Measurements from ENCODE around the gene SLC25A29.
"Not testable (repeated sequence)": the region's sequence is repeated elsewhere in the genome, so short reads cannot be mapped to it uniquely, and the experiment has no call there.

SLC25A29 gene

GRCh38 chr14:100312110-100312876, 6.0 kb upstream of the SLC25A29 start:
- DNase-seq (ENCODE audit: low read depth), result not testable (repeated sequence)

- DNase-seq (ENCODE audit: low read depth), result no peak
Measured at GRCh38 chr14:100309028-100309737, 2.9 kb upstream of the SLC25A29 start.

GRCh38 chr14:100308427-100308792, 2.2 kb upstream of the SLC25A29 start:
- DNase-seq (ENCODE audit: low read depth), result not testable (repeated sequence)

- DNase-seq (ENCODE audit: low read depth), result no peak
Measured at GRCh38 chr14:100307766-100308426, 1.7 kb upstream of the SLC25A29 start.

- no peak for DNase-seq (ENCODE audit: low read depth)
Measured at GRCh38 chr14:100306998-100307765, 938 bp upstream of the SLC25A29 start.

GRCh38 chr14:100305324-100306100, 732 bp downstream of the SLC25A29 start:
- peak; percentile 48 for DNase-seq (ENCODE audit: low read depth)

- no peak for DNase-seq (ENCODE audit: low read depth)
Measured at GRCh38 chr14:100304825-100305323, 1.4 kb downstream of the SLC25A29 start.

- DNase-seq (ENCODE audit: low read depth), result no peak
Measured at GRCh38 chr14:100303925-100304324, 2.3 kb downstream of the SLC25A29 start.

GRCh38 chr14:100303179-100303578, 3.1 kb downstream of the SLC25A29 start:
- DNase-seq (ENCODE audit: low read depth), result no peak

GRCh38 chr14:100302616-100303015, 3.6 kb downstream of the SLC25A29 start:
- no peak for DNase-seq (ENCODE audit: low read depth)

- no peak for DNase-seq (ENCODE audit: low read depth)
Measured at GRCh38 chr14:100299238-100299560, 7.0 kb downstream of the SLC25A29 start.

GRCh38 chr14:100298551-100299237, 7.5 kb downstream of the SLC25A29 start:
- no peak for DNase-seq (ENCODE audit: low read depth)

- DNase-seq (ENCODE audit: low read depth), result no peak
Measured at GRCh38 chr14:100297320-100298300, 8.6 kb downstream of the SLC25A29 start.

GRCh38 chr14:100296729-100297128, 9.5 kb downstream of the SLC25A29 start:
- not testable (repeated sequence) for DNase-seq (ENCODE audit: low read depth)

- no peak for DNase-seq (ENCODE audit: low read depth)
Measured at GRCh38 chr14:100296106-100296651, 10.1 kb downstream of the SLC25A29 start.

GRCh38 chr14:100295376-100296105, 10.7 kb downstream of the SLC25A29 start:
- DNase-seq (ENCODE audit: low read depth), result no peak

- DNase-seq (ENCODE audit: low read depth), result no peak
Measured at GRCh38 chr14:100294963-100295330, 11.3 kb downstream of the SLC25A29 start.

GRCh38 chr14:100294213-100294962, 11.9 kb downstream of the SLC25A29 start:
- DNase-seq (ENCODE audit: low read depth), result no peak
